ENCODE results near the gene SLC24A5. TPM values are rescaled to one million over a fixed set of nuclear protein-coding genes. Genes with fewer than 3 reads are reported as not detected.

Gene SLC24A5
- total and polyA plus RNA-seq, 4 donors = not detected

GRCh38 chr15:48176957-48177356 lies 56.2 kb downstream of the SLC24A5 start:
- Histone ChIP-seq H3K9me3 (ENCODE audit: control insufficient read depth in 4 of 4, low read length in 3 of 4) (no peaks in the 10 kb centered on the region), H3K4me3 (ENCODE audit: low read depth in 1 of 3, low read length in 3 of 3) (no peak overlapping the region), H3K9ac (ENCODE audit: low read depth in 1 of 2, low read length in 2 of 2) (no peak overlapping the region), H3K36me3 (ENCODE audit: control insufficient read depth in 4 of 4, insufficient read depth in 3 of 4, low read depth in 1 of 4, low read length in 3 of 4) (no peaks in the 10 kb centered on the region), H3K4me1 (ENCODE audit: control insufficient read depth in 4 of 4, insufficient read depth in 4 of 4, low read length in 3 of 4) (peaks cover 0 to 8% (median 0%) of the 10 kb centered on the region in 4 donors), H3K27ac (ENCODE audit: low read depth in 1 of 2, low read length in 2 of 2) (no peak overlapping the region), H3K27me3 (ENCODE audit: control insufficient read depth in 4 of 4, insufficient read depth in 4 of 4, low read length in 3 of 4) (peaks cover 0 to 4% (median 1%) of the 10 kb centered on the region in 4 donors)
- DNase-seq (ENCODE audit: low spot score) = no peak
- TF ChIP-seq RAD21 (IDR thresholded peaks at IDR 0.05) (no peak), HNF4G (IDR thresholded peaks at IDR 0.05) (no peak)
- TF ChIP-seq, protein P1, sequence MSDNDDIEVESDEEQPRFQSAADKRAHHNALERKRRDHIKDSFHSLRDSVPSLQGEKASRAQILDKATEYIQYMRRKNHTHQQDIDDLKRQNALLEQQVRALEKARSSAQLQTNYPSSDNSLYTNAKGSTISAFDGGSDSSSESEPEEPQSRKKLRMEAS (IDR thresholded peaks at IDR 0.05) = no peak
- TF ChIP-seq, protein P2, sequence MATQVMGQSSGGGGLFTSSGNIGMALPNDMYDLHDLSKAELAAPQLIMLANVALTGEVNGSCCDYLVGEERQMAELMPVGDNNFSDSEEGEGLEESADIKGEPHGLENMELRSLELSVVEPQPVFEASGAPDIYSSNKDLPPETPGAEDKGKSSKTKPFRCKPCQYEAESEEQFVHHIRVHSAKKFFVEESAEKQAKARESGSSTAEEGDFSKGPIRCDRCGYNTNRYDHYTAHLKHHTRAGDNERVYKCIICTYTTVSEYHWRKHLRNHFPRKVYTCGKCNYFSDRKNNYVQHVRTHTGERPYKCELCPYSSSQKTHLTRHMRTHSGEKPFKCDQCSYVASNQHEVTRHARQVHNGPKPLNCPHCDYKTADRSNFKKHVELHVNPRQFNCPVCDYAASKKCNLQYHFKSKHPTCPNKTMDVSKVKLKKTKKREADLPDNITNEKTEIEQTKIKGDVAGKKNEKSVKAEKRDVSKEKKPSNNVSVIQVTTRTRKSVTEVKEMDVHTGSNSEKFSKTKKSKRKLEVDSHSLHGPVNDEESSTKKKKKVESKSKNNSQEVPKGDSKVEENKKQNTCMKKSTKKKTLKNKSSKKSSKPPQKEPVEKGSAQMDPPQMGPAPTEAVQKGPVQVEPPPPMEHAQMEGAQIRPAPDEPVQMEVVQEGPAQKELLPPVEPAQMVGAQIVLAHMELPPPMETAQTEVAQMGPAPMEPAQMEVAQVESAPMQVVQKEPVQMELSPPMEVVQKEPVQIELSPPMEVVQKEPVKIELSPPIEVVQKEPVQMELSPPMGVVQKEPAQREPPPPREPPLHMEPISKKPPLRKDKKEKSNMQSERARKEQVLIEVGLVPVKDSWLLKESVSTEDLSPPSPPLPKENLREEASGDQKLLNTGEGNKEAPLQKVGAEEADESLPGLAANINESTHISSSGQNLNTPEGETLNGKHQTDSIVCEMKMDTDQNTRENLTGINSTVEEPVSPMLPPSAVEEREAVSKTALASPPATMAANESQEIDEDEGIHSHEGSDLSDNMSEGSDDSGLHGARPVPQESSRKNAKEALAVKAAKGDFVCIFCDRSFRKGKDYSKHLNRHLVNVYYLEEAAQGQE (IDR thresholded peaks at IDR 0.05) = no peak
- 84% methylated on average over 2 of the region's 2 CpGs for WGBS

DNA sequence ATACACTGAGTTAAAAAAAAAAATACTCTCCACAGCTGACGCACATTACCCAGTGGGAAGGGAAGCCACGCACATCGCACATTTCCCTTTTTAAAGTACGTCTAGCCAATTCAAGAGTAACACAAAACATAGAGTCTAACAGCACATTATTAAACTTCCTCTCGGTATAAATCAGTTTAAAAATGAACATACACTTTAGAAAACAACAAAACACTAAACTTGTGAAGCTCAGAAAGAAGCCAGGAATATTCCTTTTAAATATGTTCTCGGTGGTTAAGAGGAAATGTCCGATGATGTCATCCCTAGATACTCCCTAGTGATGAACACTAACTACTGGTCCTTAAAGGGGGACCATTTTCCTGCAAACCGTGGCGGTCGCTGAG lies 56.6 kb downstream of the SLC24A5 start:
- DNase-seq (ENCODE audit: low spot score) = no peak
- H3K9ac ChIP-seq (ENCODE audit: low read depth in 1 of 2, low read length in 2 of 2) = no peak overlapping the region
- H3K27me3 ChIP-seq (ENCODE audit: control insufficient read depth in 4 of 4, insufficient read depth in 4 of 4, low read length in 3 of 4) = peaks cover 0 to 6% (median 1%) of the 10 kb centered on the region in 4 donors
- H3K36me3 ChIP-seq (ENCODE audit: control insufficient read depth in 4 of 4, insufficient read depth in 3 of 4, low read depth in 1 of 4, low read length in 3 of 4) = no peaks in the 10 kb centered on the region
- TF ChIP-seq, protein P3, sequence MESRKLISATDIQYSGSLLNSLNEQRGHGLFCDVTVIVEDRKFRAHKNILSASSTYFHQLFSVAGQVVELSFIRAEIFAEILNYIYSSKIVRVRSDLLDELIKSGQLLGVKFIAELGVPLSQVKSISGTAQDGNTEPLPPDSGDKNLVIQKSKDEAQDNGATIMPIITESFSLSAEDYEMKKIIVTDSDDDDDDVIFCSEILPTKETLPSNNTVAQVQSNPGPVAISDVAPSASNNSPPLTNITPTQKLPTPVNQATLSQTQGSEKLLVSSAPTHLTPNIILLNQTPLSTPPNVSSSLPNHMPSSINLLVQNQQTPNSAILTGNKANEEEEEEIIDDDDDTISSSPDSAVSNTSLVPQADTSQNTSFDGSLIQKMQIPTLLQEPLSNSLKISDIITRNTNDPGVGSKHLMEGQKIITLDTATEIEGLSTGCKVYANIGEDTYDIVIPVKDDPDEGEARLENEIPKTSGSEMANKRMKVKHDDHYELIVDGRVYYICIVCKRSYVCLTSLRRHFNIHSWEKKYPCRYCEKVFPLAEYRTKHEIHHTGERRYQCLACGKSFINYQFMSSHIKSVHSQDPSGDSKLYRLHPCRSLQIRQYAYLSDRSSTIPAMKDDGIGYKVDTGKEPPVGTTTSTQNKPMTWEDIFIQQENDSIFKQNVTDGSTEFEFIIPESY (IDR thresholded peaks at IDR 0.05) = no peak
- no peak for TF ChIP-seq NR2F2 (IDR thresholded peaks at IDR 0.05)
- H3K4me3 ChIP-seq (ENCODE audit: low read depth in 1 of 3, low read length in 3 of 3) = peak overlapping the region in 1 of 3 donors; percentile 54
- no peaks in the 10 kb centered on the region for H3K9me3 ChIP-seq (ENCODE audit: control insufficient read depth in 4 of 4, low read length in 3 of 4)
- H3K4me1 ChIP-seq (ENCODE audit: control insufficient read depth in 4 of 4, insufficient read depth in 4 of 4, low read length in 3 of 4) = peaks cover 0 to 8% (median 0%) of the 10 kb centered on the region in 4 donors
- H3K27ac ChIP-seq (ENCODE audit: low read depth in 1 of 2, low read length in 2 of 2) = no peak overlapping the region
- WGBS = 14% methylated on average over 10 of the region's 10 CpGs

GRCh38 chr15:48177766-48178647 lies 57.2 kb downstream of the SLC24A5 start, which contains the start of gene MYEF2:
Gene MYEF2 (minus strand): TSS chr15:48178295. CDS start chr15:48178237, 58 bp downstream.
- no peaks in the 10 kb centered on the region for H3K9me3 ChIP-seq (ENCODE audit: control insufficient read depth in 4 of 4, low read length in 3 of 4)
- no peak within 1 kb of the TSS for H3K27ac ChIP-seq (ENCODE audit: low read depth in 1 of 2, low read length in 2 of 2)
- peaks cover 0 to 6% (median 1%) of the 10 kb centered on the region in 4 donors for H3K27me3 ChIP-seq (ENCODE audit: control insufficient read depth in 4 of 4, insufficient read depth in 4 of 4, low read length in 3 of 4)
- H3K36me3 ChIP-seq (ENCODE audit: control insufficient read depth in 4 of 4, insufficient read depth in 3 of 4, low read depth in 1 of 4, low read length in 3 of 4) = no peaks in the 10 kb centered on the region
- H3K9ac ChIP-seq (ENCODE audit: low read depth in 1 of 2, low read length in 2 of 2) = no peak within 1 kb of the TSS
- peak within 1 kb of the TSS in 2 of 3 donors; percentile 32 to 54 for H3K4me3 ChIP-seq (ENCODE audit: low read depth in 1 of 3, low read length in 3 of 3)
- peaks cover 0 to 8% (median 0%) of the 10 kb centered on the region in 4 donors for H3K4me1 ChIP-seq (ENCODE audit: control insufficient read depth in 4 of 4, insufficient read depth in 4 of 4, low read length in 3 of 4)
- DNase-seq (ENCODE audit: low spot score) = peak; percentile 47
- WGBS = 4% methylated on average over 71 of the region's 71 CpGs
- TF ChIP-seq FOXA2 (IDR thresholded peaks at IDR 0.05) (no peak), RXRA (IDR thresholded peaks at IDR 0.05) (no peak), EGR1 (IDR thresholded peaks at IDR 0.05; ENCODE audit: low read depth in 2 of 2) (no peak), GABPA (IDR thresholded peaks at IDR 0.05 in 1 of 2, conservative IDR thresholded peaks at IDR 0.05 in 1 of 2) (no peak), NR2F2 (IDR thresholded peaks at IDR 0.05) (no peak), HNF4A (conservative IDR thresholded peaks at IDR 0.05) (no peak), ATF3 (IDR thresholded peaks at IDR 0.05) (no peak)
- TF ChIP-seq, protein P4, sequence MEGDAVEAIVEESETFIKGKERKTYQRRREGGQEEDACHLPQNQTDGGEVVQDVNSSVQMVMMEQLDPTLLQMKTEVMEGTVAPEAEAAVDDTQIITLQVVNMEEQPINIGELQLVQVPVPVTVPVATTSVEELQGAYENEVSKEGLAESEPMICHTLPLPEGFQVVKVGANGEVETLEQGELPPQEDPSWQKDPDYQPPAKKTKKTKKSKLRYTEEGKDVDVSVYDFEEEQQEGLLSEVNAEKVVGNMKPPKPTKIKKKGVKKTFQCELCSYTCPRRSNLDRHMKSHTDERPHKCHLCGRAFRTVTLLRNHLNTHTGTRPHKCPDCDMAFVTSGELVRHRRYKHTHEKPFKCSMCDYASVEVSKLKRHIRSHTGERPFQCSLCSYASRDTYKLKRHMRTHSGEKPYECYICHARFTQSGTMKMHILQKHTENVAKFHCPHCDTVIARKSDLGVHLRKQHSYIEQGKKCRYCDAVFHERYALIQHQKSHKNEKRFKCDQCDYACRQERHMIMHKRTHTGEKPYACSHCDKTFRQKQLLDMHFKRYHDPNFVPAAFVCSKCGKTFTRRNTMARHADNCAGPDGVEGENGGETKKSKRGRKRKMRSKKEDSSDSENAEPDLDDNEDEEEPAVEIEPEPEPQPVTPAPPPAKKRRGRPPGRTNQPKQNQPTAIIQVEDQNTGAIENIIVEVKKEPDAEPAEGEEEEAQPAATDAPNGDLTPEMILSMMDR (IDR thresholded peaks at IDR 0.05; ENCODE audit: low read depth, low read length, missing input control) = no peak
- TF ChIP-seq, protein P2 (IDR thresholded peaks at IDR 0.05) = no peak
- TF ChIP-seq, protein P1 (IDR thresholded peaks at IDR 0.05) = no peak

Measured in liver (tissue), 9 donors.